Fibroblast of mammary gland (primary cell): ENCODE results near the gene PPY.

Source experiments
- DNase-seq: peaks from one replicate; pipeline ENCODE4 v3.0.0-alpha.2; 2010; ENCODE audit warnings: low read depth
- H3K4me3 ChIP-seq: 2 replicates; pipeline ENCODE4 v1.5.1; 2011; ENCODE audit warnings: low read depth, mild to moderate bottlenecking, low read length, moderate library complexity; ENCODE audit not compliant: control insufficient read depth
- CTCF ChIP-seq: conservative IDR thresholded peaks from 2 replicates; pipeline ENCODE4 v1.5.1; 2011; ENCODE audit warnings: low read depth, low read length, inconsistent platforms; ENCODE audit not compliant: control insufficient read depth, insufficient read depth

PPY gene

GRCh38 chr17:43907998-43908721 is 34.1 kb downstream of the PPY start:
- DNase-seq, result peak; percentile 69

GRCh38 chr17:43907425-43907981 is 34.8 kb downstream of the PPY start, which contains the start of gene MPP2:
Gene MPP2, minus strand, starts transcription at chr17:43907536. Its CDS starts 3,076 bp downstream, at chr17:43904460.
- peak within 1 kb of the TSS; percentile 50 for H3K4me3 ChIP-seq
- peak; percentile 52 for DNase-seq
- TF ChIP-seq CTCF, result no peak

More at GRCh38 chr17:43907998-43908721, 34.1 kb downstream of the PPY start:
- no peak for TF ChIP-seq CTCF
- no peak overlapping the region for H3K4me3 ChIP-seq

- peak overlapping the region; percentile 50 for H3K4me3 ChIP-seq
- DNase-seq, result no peak
- no peak for TF ChIP-seq CTCF
Measured at GRCh38 chr17:43906951-43907424, 35.3 kb downstream of the PPY start.

- H3K4me3 ChIP-seq, result peak overlapping the region; percentile 50
- TF ChIP-seq CTCF, result no peak
- peak; percentile 38 for DNase-seq
Measured at GRCh38 chr17:43905985-43906852, 36.1 kb downstream of the PPY start.

GRCh38 chr17:43905400-43905984 is 36.8 kb downstream of the PPY start:
- TF ChIP-seq CTCF, result no peak
- no peak overlapping the region for H3K4me3 ChIP-seq

More at GRCh38 chr17:43905400-43905984, 36.8 kb downstream of the PPY start:
- DNase-seq, result no peak
